ENCODE results near the gene COLQ.

COLQ gene

GRCh38 chr3:15495461-15496340 is 25.8 kb downstream of the COLQ start:
- DNase-seq (ENCODE audit: low read depth): no peak
- H3K4me3 ChIP-seq (ENCODE audit: control insufficient read depth, low read depth, low read length): no peak overlapping the region
- TF ChIP-seq CTCF (conservative IDR thresholded peaks at IDR 0.05; ENCODE audit: control insufficient read depth, insufficient read depth, low read depth, low read length): no peak

- no peak for DNase-seq (ENCODE audit: low read depth)
- no peak for TF ChIP-seq CTCF (conservative IDR thresholded peaks at IDR 0.05; ENCODE audit: control insufficient read depth, insufficient read depth, low read depth, low read length)
- no peak overlapping the region for H3K4me3 ChIP-seq (ENCODE audit: control insufficient read depth, low read depth, low read length)
Observed at GRCh38 chr3:15493436-15493835, 28.1 kb downstream of the COLQ start.

GRCh38 chr3:15492847-15493360 is 28.6 kb downstream of the COLQ start:
- H3K4me3 ChIP-seq (ENCODE audit: control insufficient read depth, low read depth, low read length): no peak overlapping the region
- no peak for TF ChIP-seq CTCF (conservative IDR thresholded peaks at IDR 0.05; ENCODE audit: control insufficient read depth, insufficient read depth, low read depth, low read length)
- no peak for DNase-seq (ENCODE audit: low read depth)

- DNase-seq (ENCODE audit: low read depth): no peak
- no peak for TF ChIP-seq CTCF (conservative IDR thresholded peaks at IDR 0.05; ENCODE audit: control insufficient read depth, insufficient read depth, low read depth, low read length)
- H3K4me3 ChIP-seq (ENCODE audit: control insufficient read depth, low read depth, low read length): no peak overlapping the region
Observed at GRCh38 chr3:15491143-15491542, 30.4 kb downstream of the COLQ start.

- H3K4me3 ChIP-seq (ENCODE audit: control insufficient read depth, low read depth, low read length): no peak overlapping the region
- TF ChIP-seq CTCF (conservative IDR thresholded peaks at IDR 0.05; ENCODE audit: control insufficient read depth, insufficient read depth, low read depth, low read length): no peak
Observed at GRCh38 chr3:15490158-15490557, 31.3 kb downstream of the COLQ start.

GRCh38 chr3:15488002-15488401 is 33.5 kb downstream of the COLQ start:
- no peak overlapping the region for H3K4me3 ChIP-seq (ENCODE audit: control insufficient read depth, low read depth, low read length)
- no peak for TF ChIP-seq CTCF (conservative IDR thresholded peaks at IDR 0.05; ENCODE audit: control insufficient read depth, insufficient read depth, low read depth, low read length)
- no peak for DNase-seq (ENCODE audit: low read depth)

More at GRCh38 chr3:15490158-15490557, 31.3 kb downstream of the COLQ start:
- DNase-seq (ENCODE audit: low read depth): no peak
